Chondrocyte (in vitro differentiated cells): ENCODE measurements around the gene FLYWCH1. TPM values are rescaled to one million over a fixed set of nuclear protein-coding genes. Genes with fewer than 3 reads are reported as not detected.

ENCODE experiments used
- DNase-seq: peaks from one replicate; pipeline ENCODE4 v3.0.0; 2021; ENCODE audit warnings: mixed read lengths, low spot score
- H3K27ac Mint-ChIP-seq: one replicate; pipeline ENCODE4 v1.8.0; 2021; ENCODE audit warnings: mild to moderate bottlenecking, moderate library complexity, mixed read lengths; ENCODE audit not compliant: unreplicated experiment
- H3K27me3 Mint-ChIP-seq: 2 replicates; pipeline ENCODE4 v1.8.0; 2021; ENCODE audit warnings: low read depth, mixed read lengths
- H3K36me3 Mint-ChIP-seq: 2 replicates; pipeline ENCODE4 v1.8.0; 2021; ENCODE audit warnings: low read depth, mixed read lengths
- H3K4me1 Mint-ChIP-seq: 2 replicates; pipeline ENCODE4 v1.8.0; 2021; ENCODE audit warnings: low read depth, mild to moderate bottlenecking, mixed read lengths
- H3K4me3 Mint-ChIP-seq: one replicate; pipeline ENCODE4 v1.8.0; 2021; ENCODE audit warnings: mild to moderate bottlenecking, moderate library complexity, mixed read lengths; ENCODE audit not compliant: unreplicated experiment
- H3K9me3 Mint-ChIP-seq: 2 replicates; pipeline ENCODE4 v1.8.0; 2021; ENCODE audit warnings: low read depth, mixed read lengths
- CTCF ChIP-seq: fragments of 200-600 bp; sonication (generic); IDR thresholded peaks from 2 replicates; pipeline ENCODE4 v1.5.0; 2021; ENCODE audit warnings: antibody characterized with exemption, mild to moderate bottlenecking, moderate library complexity
- total RNA-seq: library from RNA; stranded (reverse); gene quantifications from 3 replicates; pipeline ENCODE4 v1.2.1, GENCODE V29; 2021

Gene FLYWCH1
- total RNA-seq, 1 donor from 2014 or later = 47.1 TPM

- Mint-ChIP-seq H3K27me3 (peaks cover 2% of the 10 kb centered on the region), H3K36me3 (peaks cover 5% of the 10 kb centered on the region), H3K9me3 (no peaks in the 10 kb centered on the region), H3K27ac (no peak overlapping the region), H3K4me1 (no peaks in the 10 kb centered on the region), H3K4me3 (no peak overlapping the region)
- no peak for TF ChIP-seq CTCF
- peak; percentile 83 for DNase-seq
Measured at GRCh38 chr16:2953706-2954627, 42.2 kb downstream of the FLYWCH1 start.

DNA sequence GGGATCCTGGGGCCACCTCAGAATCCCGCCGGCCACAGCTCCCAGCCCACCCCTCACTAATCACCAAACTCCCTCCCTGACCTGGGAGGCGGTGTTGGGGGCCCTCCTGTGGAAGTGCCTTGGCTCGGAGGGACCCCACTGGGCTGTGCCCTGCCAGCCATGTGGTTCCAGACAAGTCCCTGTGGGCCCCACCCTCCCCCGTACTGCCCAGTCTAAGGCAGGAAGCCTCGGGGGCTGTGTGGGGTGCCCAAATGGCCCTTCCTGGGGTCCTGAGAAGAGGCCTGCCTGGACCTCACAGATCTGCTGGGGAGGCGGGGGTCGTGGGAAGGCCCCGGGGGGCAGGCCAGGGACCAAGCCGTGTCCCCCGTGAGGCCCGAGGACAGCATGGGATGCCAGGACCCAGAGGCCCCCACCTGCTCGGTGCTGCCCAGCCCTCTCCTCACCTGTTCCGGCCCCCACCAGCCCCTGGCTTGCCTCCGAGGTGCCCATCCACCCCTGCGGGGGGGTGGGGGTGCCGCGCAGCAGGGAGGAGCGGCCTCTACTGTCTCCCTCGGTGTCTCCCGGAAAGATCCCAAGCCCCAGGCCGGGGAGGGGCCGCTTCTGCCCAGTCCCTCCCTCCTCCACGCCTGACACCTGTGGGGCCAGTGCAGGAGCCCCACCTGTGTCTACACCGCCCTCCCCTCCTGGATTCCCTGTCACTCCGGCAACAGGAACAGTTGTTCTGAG is 43.1 kb downstream of the FLYWCH1 start:
- Mint-ChIP-seq H3K9me3 (no peaks in the 10 kb centered on the region), H3K27ac (no peak overlapping the region), H3K4me3 (no peak overlapping the region), H3K36me3 (no peaks in the 10 kb centered on the region), H3K27me3 (peaks cover 5% of the 10 kb centered on the region), H3K4me1 (no peaks in the 10 kb centered on the region)
- DNase-seq = peak; percentile 78
- TF ChIP-seq CTCF = no peak

GRCh38 chr16:2955438-2955778 is 43.7 kb downstream of the FLYWCH1 start:
- no peaks in the 10 kb centered on the region for H3K4me1 Mint-ChIP-seq
- no peak overlapping the region for H3K4me3 Mint-ChIP-seq
- peak; percentile 71 for DNase-seq
- H3K36me3 Mint-ChIP-seq = no peaks in the 10 kb centered on the region
- peaks cover 10% of the 10 kb centered on the region for H3K27me3 Mint-ChIP-seq
- no peaks in the 10 kb centered on the region for H3K9me3 Mint-ChIP-seq
- H3K27ac Mint-ChIP-seq = no peak overlapping the region
- TF ChIP-seq CTCF = no peak

DNA sequence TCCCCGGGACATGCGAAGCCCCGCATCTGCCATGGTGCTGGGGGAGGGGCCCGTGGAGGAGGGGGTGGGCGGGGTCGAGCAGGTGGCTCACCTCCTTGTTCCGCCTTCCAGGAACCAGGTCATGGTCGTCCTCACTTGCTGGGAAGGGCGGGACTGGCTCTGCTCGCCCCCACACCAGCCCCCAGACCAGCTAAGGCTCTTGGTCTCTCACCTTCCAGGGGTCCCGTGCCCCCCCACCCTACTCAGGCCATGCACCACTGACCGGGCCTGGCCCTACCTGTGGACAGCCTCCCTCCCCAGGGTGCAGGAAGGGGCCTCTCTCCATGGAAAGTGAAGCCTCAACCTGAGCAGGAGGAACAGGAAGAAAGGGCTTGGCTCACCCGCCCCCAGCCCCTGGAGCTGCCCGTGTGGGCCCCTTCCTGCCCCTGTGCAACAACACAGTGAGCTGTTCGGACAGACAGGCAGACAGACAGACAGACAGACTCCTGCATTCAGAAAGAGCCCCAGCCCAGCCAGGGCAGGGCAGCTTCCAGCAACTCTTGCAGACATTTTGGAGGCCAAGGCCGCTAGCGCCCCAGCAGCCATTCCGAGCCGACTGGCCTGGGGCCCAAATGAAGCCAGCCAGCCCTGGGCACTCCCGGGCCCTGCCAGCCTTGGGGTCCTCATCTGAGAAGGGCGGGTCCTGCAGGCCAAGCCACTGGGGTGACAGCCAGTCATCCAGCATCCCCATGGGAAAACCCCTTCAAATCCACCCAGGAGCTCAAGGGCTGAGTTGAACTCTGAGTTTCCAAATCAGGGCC is 44.2 kb downstream of the FLYWCH1 start:
- peak; percentile 79 for DNase-seq
- Mint-ChIP-seq H3K4me1 (no peaks in the 10 kb centered on the region), H3K27ac (no peak overlapping the region), H3K4me3 (no peak overlapping the region), H3K36me3 (no peaks in the 10 kb centered on the region), H3K9me3 (no peaks in the 10 kb centered on the region), H3K27me3 (peaks cover 11% of the 10 kb centered on the region)
- TF ChIP-seq CTCF = no peak

DNA sequence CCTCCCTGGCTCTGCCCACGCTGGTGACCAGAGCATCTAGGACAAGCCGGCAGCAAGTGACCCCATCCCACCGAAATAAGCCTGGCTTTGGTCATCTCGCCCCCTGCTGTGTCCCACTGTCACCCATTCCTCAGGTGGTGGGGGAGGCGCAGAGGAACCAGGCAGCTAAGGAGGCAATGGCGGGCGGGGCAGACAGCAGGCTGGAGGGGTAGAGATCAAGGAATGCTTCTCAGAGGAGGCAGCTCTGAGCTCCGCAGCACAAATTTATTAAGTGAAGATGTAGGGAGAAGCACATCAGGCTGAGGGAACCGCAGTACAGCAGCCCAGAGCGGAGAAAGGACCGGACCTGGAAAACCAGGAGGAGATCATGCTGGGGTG is 44.8 kb downstream of the FLYWCH1 start:
- peak; percentile 75 for DNase-seq
- Mint-ChIP-seq H3K36me3 (no peaks in the 10 kb centered on the region), H3K4me1 (no peaks in the 10 kb centered on the region), H3K27me3 (peaks cover 11% of the 10 kb centered on the region), H3K27ac (no peak overlapping the region), H3K9me3 (no peaks in the 10 kb centered on the region), H3K4me3 (no peak overlapping the region)
- no peak for TF ChIP-seq CTCF
